Raji (cell line): Measurements from ENCODE around the gene GSN.

Source experiments
- POLR2A ChIP-seq: IDR thresholded peaks from 2 replicates; pipeline ENCODE4 v1.6.1; 2011; ENCODE audit warnings: low read depth, low read length, control low read depth; ENCODE audit not compliant: insufficient read depth

Gene GSN

DNA sequence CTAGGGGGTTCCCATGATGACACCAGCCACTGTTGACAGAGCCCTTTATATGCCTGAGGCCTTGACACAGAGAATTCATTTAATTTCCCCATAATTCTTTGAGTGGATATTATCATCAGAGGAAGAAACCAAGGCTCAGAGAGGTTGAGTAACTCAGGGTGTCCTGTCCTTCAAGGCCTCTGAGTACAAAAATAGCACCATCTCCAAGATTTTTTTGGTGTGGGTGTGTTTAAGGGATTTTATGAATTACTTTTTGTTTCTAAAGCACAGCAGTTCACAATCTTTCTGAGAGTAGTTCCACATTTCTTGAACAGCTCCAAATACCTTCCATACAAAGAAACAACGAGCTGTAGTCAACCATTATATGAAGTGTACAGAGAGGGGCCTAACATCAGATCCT, 6.2 kb upstream of the GSN start:
- no peak for TF ChIP-seq POLR2A

DNA sequence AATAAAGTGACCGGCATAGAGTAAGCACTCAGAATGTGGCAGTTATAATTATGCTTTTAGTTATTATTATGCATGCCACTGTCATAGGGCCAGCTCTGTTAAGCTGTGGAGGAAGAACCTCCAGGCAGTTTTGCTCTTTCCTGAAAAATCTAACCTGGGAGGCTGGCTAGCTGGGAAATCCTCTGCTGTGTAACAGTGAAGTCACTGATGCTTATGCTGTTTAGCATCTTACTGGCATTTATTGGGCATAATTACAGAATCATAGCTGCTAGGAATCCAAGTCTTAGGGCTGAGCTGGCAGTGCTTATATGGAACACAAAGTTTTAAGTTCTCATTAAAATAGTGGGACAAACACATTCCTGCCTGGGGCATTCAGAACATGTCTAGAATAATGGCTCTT, 5.5 kb upstream of the GSN start:
- no peak for TF ChIP-seq POLR2A

- TF ChIP-seq POLR2A = no peak
Observed at GRCh38 chr9:121262953-121263352, 5.0 kb upstream of the GSN start.

DNA sequence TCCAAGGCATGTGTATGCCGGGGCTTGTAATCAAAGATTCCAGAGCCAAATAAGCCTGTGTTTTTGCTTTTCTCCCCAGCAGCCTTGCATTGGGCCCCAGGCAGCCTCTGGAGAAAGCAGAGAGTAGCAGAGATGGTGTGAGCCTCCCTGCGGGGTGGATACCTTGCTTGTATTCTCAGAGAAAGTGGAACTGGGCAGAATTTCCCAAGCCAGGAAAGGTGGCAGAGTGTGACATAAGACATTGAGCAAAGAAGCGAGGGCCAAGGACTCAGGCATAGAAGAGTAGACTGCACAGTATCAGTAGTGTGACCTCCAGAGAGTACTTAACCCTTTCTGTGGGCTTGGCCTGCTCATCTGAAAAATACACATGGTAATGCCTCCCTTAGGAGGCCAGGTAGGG, 1.6 kb upstream of the GSN start:
- TF ChIP-seq POLR2A = no peak

DNA sequence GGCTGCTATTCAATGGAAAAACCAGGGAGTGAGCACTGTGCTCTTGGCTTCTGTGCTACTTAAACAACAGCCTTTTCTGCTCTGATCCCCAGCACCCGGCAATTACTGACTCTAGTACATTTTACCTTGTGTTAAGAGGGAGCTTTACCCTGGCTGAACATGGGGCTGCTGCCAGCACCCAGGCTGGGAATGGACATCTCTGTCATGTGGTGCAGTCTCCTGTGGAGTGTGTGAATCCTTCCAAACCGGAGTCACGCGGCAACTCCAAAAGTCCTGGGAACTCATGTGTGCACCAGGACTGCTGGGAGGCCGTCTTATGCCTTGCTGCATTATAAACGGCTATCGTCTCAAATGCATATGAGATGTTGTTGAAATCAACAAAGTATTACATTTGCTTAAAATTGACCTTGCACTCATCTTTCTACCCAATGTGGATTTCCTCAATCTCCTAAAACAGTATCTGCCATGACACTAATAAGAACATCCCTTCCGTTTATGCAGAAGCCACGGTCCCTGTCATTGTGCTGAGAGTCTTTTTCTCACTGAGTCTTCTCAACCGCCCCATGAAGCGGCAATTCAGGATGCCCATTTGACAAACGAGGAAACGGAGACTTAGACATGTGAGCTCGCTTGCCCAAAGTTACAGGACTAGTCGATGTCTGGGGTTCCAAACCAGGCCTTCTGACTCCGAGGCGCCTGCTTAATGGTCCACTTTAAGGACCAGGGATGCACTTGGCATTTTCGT, 884 bp upstream of the GSN start:
- no peak for TF ChIP-seq POLR2A

DNA sequence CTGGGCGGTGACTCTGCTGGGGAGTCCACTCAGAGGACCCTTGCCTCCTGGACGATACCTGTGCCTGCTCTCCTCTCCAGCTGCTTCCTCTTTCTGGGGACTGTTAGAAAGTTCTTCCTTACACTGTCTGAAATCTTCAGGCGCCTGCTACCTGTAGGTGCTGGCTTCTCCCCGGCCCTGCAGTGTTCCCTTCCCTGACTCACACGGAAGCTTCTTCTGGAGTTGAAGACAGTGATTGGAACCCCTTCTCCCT, 562 bp downstream of the GSN start:
- TF ChIP-seq POLR2A = no peak

DNA sequence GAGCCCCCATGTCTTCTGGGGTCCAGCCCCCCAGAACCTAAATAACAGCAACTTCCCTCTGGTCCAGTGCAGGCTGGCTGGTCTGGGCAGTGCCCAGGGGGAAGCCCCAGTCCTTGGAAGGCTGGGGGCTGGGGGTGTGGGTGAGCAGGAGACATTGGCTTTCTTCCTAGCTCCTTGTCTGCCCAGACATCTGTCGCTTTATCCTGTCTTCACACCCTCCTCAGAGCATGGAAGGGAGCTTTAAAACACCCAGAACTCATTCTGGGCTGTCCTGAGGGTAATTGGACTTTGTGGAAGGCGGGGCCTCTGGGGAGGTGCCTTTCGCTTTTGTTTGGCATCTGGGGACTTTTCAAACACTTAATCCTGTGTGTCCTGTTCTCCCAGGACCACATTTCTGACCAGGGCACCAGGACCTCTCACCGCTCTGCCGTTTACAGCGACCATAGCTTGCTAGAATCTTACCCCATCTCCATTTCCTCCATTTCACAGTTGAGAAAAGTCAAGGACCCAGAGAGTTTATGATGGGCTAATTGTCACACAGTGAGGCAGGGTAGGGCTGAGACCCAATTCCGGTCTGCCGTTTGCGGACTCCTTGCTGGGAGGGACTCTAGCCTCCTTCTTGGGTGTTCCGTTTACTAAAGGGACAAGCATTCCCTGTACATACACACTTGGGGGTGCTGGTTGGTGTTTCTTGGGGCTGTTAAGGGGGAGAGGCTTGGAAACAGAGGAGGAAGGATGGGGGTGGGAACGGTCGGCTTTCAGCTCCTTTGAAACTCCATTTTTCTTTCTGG, 1.1 kb downstream of the GSN start:
- no peak for TF ChIP-seq POLR2A

GRCh38 chr9:121269642-121270254, 1.8 kb downstream of the GSN start:
- no peak for TF ChIP-seq POLR2A

- TF ChIP-seq POLR2A = no peak
Observed at GRCh38 chr9:121271368-121272341, 3.7 kb downstream of the GSN start.

DNA sequence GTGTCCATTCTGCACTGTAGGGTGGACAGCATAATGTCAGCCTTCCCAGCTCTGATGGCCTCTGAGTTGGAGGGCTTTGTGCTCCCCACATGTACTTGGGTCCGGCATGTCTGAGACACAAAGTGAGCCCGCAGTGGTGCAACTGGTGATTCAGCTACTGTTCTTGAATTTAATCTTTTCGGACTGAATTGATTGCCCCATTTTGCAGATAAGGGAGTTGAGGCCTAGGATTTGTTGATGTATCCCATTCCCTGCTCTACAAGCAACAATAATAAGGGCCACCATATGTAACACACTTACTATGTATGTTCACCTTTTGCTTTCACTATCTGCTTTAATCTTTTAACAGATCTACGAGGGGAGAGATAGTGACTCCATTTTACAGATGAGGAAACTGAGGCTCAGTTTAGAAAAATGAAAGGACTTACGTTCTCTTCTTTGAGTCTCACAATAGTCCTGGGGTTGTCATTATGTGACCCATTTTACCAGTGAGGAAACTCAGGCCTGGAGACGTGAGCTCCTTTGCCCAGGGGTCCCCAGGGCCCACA, 4.5 kb downstream of the GSN start:
- TF ChIP-seq POLR2A = no peak

GRCh38 chr9:121273064-121273775, 5.3 kb downstream of the GSN start:
- TF ChIP-seq POLR2A = no peak

GRCh38 chr9:121274851-121275250, 6.9 kb downstream of the GSN start:
- TF ChIP-seq POLR2A = no peak

DNA sequence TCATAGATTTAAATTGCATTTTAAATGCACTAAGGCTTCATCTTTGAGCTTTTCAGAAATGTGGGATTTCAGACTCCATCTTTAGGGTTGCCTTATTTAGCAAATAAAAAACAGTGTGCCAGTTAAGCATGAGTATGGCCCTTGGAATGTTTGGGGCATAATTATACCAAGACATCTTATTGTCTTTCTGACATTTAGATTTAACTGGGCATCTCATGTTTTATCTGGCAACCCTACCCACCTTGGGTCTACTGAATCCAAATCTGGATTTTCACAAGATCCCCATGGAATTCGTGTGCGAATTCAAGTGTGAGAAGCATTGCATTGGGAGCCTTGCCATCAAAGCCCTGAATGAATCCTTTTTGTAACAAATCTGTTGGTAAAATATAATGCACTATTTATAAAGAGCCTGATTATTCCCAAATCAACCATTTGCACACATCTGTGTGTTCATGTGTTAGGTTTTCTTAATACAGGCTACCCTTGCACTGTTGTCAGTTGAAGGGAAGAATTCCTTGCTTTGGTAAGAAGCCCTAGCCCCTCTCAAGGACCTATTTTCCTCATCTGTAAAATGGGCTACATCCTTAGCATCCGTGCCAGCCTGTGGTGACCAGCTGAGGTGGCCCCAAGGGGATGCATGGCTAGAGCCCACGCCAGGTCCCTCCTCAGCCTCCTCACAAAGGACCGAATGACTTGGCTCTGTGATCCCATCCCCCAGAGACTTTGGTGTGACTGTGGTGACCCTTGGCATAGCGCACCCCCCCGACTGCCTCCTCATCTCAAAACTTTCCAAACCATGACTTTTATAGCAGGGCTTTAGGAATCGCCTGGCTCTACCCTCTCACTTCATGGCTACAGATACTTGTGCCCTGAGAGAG, 8.1 kb downstream of the GSN start:
- TF ChIP-seq POLR2A = no peak
